C4-2B (cell line): ENCODE results near the gene PODXL.

Experiments used
- CTCF ChIP-seq: fragments of 450-650 bp; conservative IDR thresholded peaks from 2 replicates; pipeline ENCODE4 v1.5.1; 2017; ENCODE audit warnings: mild to moderate bottlenecking
- ZFX ChIP-seq: fragments of 450-650 bp; IDR thresholded peaks from 2 replicates; pipeline ENCODE4 v1.6.1; 2017

- TF ChIP-seq CTCF (no peak), ZFX (no peak)
These were observed 29.8 kb upstream of the PODXL start for GRCh38 chr7:131586259-131586658.
